Subcutaneous abdominal adipose tissue (tissue), 5 donors: ENCODE data around the gene RIMKLB.
"Not testable (repeated sequence)": the region's sequence is repeated elsewhere in the genome, so short reads cannot be mapped to it uniquely, and the experiment has no call there.

ENCODE experiments used
- H3K27ac ChIP-seq: one replicate; pipeline ENCODE4 v1.7.0; 2013; ENCODE audit warnings: low read depth, mild to moderate bottlenecking, inconsistent platforms, low read length, moderate library complexity
- H3K27me3 ChIP-seq, 5 donors: one replicate each; pipeline ENCODE4 v1.7.0; 2013; ENCODE audit warnings: low read length in 5 of 5, inconsistent platforms in 1 of 5; ENCODE audit not compliant: control insufficient read depth in 5 of 5, insufficient read depth in 4 of 5
- H3K36me3 ChIP-seq, 5 donors: one replicate each; pipeline ENCODE4 v1.7.0; 2013; ENCODE audit warnings: low read length in 5 of 5; ENCODE audit not compliant: control insufficient read depth in 5 of 5, insufficient read depth in 5 of 5
- H3K4me1 ChIP-seq, 5 donors: one replicate each; pipeline ENCODE4 v1.7.0; 2013; ENCODE audit warnings: low read length in 5 of 5, mild to moderate bottlenecking in 3 of 5, moderate library complexity in 1 of 5; ENCODE audit not compliant: control insufficient read depth in 5 of 5, insufficient read depth in 5 of 5
- H3K4me3 ChIP-seq, 5 donors: one replicate each; pipeline ENCODE4 v1.7.0; 2013; ENCODE audit warnings: low read length in 5 of 5, low read depth in 1 of 5
- H3K9ac ChIP-seq, 5 donors: one replicate each; pipeline ENCODE4 v1.7.0; 2013; ENCODE audit warnings: low read length in 5 of 5, mild to moderate bottlenecking in 4 of 5, moderate library complexity in 3 of 5
- H3K9me3 ChIP-seq, 5 donors: one replicate each; pipeline ENCODE4 v1.7.0; 2013; ENCODE audit warnings: low read length in 5 of 5; ENCODE audit not compliant: control insufficient read depth in 5 of 5
- donor health status: healthy.
- donor health status: healthy.
- donor health status: healthy.
- donor health status: healthy.
- donor health status: healthy.

RIMKLB gene

DNA sequence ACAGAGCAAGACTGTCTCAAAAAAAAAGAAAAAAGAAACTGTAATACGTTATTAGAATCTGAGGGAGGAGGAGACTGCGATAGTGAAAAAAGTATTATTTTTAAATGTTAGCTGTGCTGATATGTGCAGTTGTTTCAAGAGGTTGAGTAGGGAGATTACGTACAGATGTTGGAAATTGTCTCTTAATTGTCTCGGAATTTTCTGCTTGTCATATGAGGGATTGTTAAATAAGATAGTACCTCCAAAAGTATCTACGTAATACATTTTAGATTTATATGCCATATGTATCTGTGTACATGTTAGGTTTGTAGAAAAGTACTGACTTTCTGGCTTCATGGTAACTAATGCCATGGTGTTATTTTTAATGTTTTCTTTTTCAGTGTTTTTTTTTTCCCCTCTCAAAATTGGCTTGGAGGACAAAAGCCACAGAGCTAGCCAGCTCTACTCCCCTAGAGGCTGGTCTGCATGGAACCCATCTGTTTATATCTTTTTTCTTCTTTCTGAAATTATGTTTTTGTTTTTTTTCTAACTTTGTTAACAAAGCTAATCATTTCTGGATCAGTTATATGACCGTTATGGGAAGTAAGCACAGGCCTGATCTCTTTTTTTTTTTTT, 3.4 kb downstream of the RIMKLB start:
- Histone ChIP-seq H3K9me3 (no peaks in the 10 kb centered on the region), H3K36me3 (no peaks in the 10 kb centered on the region), H3K4me3 (peak overlapping the region in 2 of 5 donors; percentile 22 to 33), H3K27ac (peak overlapping the region; percentile 91), H3K9ac (peak overlapping the region in 2 of 5 donors; percentile 46 to 59), H3K4me1 (peaks cover 0 to 53% (median 48%) of the 10 kb centered on the region in 5 donors), H3K27me3 (no peaks in the 10 kb centered on the region)

DNA sequence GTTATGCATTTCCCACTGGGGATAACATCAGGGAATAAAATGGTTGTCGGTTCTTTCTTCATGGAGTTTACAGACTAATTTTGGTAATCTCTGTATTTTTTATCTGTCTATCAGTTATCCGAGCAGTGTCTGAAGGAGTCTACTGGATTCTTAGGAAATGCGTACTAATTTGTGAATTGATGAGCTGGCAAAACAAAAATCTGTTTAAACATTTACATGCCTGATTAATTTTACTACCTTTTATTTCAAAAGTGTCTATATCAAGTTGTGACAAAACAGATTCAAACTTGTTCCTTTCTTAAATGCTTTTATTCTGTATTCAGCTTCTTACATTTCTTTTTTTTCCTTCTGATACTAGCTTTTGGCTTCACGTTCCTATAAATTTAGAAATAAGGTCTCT, 4.4 kb downstream of the RIMKLB start:
- Histone ChIP-seq H3K27ac (peak overlapping the region; percentile 91), H3K4me1 (peaks cover 0 to 48% (median 43%) of the 10 kb centered on the region in 5 donors)

DNA sequence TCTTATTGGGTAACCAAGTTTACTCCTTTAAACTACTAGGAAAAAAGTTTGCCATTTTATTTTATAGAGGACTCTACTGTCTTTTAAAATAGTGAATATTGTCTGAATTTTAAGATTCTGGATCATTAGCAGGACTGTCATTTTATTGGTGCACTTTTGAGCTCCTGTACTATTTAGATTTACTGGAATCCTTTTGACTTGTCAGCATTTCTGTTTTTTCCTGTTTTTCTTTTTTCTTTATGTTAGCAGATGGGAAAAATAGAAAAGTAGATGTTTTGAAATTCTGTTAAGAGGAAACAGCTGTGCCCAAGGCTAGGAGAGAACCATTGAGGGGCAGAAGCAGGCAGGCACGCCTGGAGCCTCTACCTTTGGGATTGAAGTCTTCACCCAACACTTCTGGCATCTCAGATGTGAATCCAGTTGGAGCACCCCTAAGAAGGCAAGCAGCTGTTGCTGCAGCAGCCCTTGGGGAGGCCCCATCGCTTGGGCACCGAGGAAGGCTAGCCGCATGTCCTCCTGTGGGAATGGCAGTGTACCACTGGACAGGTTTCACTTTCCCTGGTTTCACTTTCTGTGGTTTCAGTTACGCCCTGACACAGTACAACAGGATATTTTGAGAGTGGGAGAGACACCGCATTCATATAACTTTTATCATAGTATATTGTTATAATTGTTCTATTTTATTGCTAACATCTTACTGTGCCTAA, 11.5 kb downstream of the RIMKLB start:
- no peaks in the 10 kb centered on the region for H3K27me3 ChIP-seq
- H3K27ac ChIP-seq = peak overlapping the region; percentile 61
- peaks cover 0 to 4% (median 0%) of the 10 kb centered on the region in 5 donors for H3K36me3 ChIP-seq
- H3K4me3 ChIP-seq = peak overlapping the region; percentile 42 to 76 (median 64)
- no peaks in the 10 kb centered on the region for H3K9me3 ChIP-seq
- peak overlapping the region in 4 of 5 donors; percentile 33 to 75 (median 50) for H3K9ac ChIP-seq
- peaks cover 2 to 36% (median 19%) of the 10 kb centered on the region in 5 donors for H3K4me1 ChIP-seq

More for the DNA sequence above, 4.4 kb downstream of the RIMKLB start:
- H3K36me3 ChIP-seq = peaks cover 0 to under 1% (median 0%) of the 10 kb centered on the region in 5 donors
- no peaks in the 10 kb centered on the region for H3K27me3 ChIP-seq
- H3K4me3 ChIP-seq = no peak overlapping the region
- no peak overlapping the region for H3K9ac ChIP-seq
- no peaks in the 10 kb centered on the region for H3K9me3 ChIP-seq

DNA sequence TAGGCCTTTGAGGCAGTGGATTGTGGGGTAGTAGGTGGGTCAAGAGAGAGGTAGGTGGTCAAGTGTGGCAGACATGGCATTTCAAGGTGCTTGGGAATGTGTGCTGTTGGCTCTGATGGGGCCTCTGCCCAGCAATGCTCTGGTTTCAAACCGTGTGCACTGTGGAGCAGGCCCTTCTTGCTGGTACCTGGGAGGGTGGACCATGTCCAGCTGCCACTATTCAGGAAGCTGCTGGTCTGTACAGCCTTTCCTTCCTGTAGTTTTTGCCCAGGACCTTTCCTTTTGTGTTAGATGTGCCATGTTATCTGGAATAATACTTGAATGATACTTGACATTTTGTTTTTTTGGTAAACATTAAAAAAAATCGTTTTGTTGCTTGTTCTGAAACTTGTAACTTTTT, 14.8 kb downstream of the RIMKLB start:
- Histone ChIP-seq H3K9me3 (no peaks in the 10 kb centered on the region), H3K4me1 (peaks cover 2 to 46% (median 19%) of the 10 kb centered on the region in 5 donors), H3K27ac (no peak overlapping the region), H3K27me3 (no peaks in the 10 kb centered on the region), H3K9ac (no peak overlapping the region), H3K4me3 (peak overlapping the region in 1 of 5 donors; percentile 2), H3K36me3 (peaks cover 2 to 9% (median 4%) of the 10 kb centered on the region in 5 donors)

DNA sequence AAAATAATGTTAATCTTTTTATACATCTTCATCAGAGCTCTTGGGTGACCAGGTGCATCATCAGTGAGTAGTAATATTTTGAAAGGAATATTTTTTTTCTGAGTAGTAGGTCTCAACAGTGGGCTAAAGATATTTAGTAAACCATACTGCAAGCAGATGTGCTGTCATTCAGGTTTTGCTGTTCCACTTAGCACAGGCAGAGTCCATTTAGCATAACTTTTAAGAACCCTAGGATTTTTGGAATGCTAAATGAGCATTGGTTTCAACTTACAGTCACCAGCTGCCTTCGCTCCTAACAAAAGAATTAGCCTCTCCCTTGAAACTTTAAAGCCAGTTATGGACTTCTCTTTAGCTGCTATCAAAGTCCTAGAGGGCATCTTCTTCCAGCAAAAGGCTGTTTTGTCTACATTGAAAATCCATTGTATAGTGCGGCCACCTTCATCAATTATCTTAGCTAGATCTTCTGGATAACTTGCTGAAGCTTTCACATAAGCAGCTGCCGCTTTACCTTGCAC, 24.6 kb downstream of the RIMKLB start:
- peaks cover 16 to 23% (median 17%) of the 10 kb centered on the region in 5 donors for H3K36me3 ChIP-seq
- no peaks in the 10 kb centered on the region for H3K27me3 ChIP-seq

DNA sequence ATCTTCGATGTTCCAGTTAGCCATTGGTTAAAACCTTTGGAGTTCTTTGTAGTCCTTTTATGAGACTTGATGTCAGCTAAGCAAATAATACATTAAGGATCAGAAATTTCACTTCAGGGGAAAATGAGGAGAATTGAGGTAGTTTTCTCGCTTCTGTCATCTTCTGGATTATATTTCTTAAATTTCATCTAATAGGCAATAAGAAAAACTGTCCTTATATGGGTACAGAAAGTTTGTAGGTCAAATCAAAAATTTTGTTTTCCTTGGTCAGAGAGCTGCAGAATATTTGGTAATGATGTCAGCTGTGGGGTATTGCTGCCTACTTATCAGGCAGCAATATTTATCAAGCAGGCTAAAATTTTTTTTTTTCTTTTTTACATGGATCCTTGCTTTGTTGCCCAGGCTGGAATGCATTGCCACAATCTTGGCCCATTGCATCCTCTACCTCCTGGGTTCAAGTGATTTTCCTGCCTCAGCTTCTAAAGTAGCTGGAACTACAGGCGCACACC, 37.1 kb downstream of the RIMKLB start:
- no peak overlapping the region for H3K27ac ChIP-seq
- no peak overlapping the region for H3K4me3 ChIP-seq
- H3K36me3 ChIP-seq = peaks cover 0 to 3% (median 0%) of the 10 kb centered on the region in 5 donors
- H3K27me3 ChIP-seq = no peaks in the 10 kb centered on the region
- H3K4me1 ChIP-seq = peaks cover 0 to 13% (median 0%) of the 10 kb centered on the region in 5 donors
- H3K9me3 ChIP-seq = no peaks in the 10 kb centered on the region
- no peak overlapping the region for H3K9ac ChIP-seq

More for the DNA sequence above, 24.6 kb downstream of the RIMKLB start:
- H3K4me3 ChIP-seq = no peak overlapping the region
- peaks cover 0 to 6% (median 0%) of the 10 kb centered on the region in 5 donors for H3K9me3 ChIP-seq
- peaks cover 0 to 15% (median 8%) of the 10 kb centered on the region in 5 donors for H3K4me1 ChIP-seq
- no peak overlapping the region for H3K27ac ChIP-seq
- H3K9ac ChIP-seq = no peak overlapping the region

DNA sequence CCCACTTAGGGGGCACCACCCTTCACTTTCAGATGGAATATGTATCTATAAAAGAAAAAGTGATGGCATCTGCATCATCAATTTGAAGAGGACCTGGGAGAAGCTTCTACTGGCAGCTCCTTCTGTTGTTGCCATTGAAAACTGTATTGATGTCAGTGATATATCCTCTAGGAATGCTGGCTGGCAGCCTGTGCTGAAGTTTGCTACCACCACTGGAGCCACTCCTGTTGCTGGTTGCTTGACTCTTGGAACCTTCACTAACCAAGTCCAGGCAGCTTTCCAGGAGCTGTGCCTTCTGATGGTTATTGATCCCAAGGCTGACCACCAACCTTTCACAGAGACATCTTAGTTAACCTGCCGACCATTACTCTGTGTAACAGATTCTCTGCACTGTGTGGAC, 44.7 kb downstream of the RIMKLB start:
- H3K4me1 ChIP-seq = peaks cover 0 to 4% (median 0%) of the 10 kb centered on the region in 5 donors
- no peaks in the 10 kb centered on the region for H3K9me3 ChIP-seq
- H3K36me3 ChIP-seq = peaks cover 2 to 12% (median 4%) of the 10 kb centered on the region in 5 donors
- no peak overlapping the region for H3K27ac ChIP-seq
- no peaks in the 10 kb centered on the region for H3K27me3 ChIP-seq
- no peak overlapping the region for H3K9ac ChIP-seq
- no peak overlapping the region for H3K4me3 ChIP-seq

DNA sequence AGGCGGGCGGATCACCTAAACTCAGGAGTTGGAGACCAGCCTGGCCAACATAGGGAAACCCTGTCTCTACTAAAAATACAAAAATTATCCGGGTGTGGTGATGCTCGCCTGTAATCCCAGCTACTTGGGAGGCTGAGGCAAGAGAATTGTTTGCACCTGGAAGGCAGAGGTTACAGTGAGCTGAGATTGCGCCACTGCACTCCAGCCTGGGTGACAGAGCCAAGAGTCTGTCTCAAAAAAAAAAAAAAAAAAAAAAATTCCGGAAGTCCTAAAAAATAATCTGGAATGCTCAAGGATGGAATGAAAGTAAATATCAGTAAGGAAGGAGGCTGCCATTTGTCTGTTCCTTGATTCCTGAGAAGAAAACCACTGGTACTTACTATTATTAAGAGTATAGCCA, 45.3 kb downstream of the RIMKLB start:
- H3K27ac ChIP-seq = not testable (repeated sequence)

DNA sequence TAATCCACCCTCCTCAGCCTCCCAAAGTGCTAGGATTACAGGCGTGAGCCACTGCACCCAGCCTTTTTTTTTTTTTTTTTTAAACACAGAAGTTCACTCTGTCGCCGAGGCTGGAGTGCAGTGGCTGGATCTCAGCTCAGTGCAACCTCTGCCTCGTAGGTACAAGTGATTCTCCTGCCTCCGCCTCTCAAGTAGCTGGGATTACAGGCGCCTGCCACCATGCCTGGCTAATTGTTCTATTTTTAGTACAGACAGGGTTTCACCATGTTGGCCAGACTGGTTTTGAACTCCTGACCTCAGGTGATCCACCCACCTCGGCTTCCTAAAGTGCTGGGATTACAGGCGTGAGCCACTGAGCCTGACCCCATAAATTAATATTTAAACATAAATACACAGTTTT, 47.8 kb downstream of the RIMKLB start:
- H3K27me3 ChIP-seq, H3K9ac ChIP-seq, H3K4me3 ChIP-seq, H3K27ac ChIP-seq, H3K9me3 ChIP-seq, H3K4me1 ChIP-seq: not testable (repeated sequence)
- peaks cover 3 to 13% (median 7%) of the 10 kb centered on the region in 5 donors for H3K36me3 ChIP-seq

More for the DNA sequence above, 45.3 kb downstream of the RIMKLB start:
- H3K36me3 ChIP-seq = peaks cover 2 to 12% (median 4%) of the 10 kb centered on the region in 5 donors
- H3K4me1 ChIP-seq, H3K9ac ChIP-seq, H3K9me3 ChIP-seq, H3K27me3 ChIP-seq, H3K4me3 ChIP-seq: not testable (repeated sequence)

DNA sequence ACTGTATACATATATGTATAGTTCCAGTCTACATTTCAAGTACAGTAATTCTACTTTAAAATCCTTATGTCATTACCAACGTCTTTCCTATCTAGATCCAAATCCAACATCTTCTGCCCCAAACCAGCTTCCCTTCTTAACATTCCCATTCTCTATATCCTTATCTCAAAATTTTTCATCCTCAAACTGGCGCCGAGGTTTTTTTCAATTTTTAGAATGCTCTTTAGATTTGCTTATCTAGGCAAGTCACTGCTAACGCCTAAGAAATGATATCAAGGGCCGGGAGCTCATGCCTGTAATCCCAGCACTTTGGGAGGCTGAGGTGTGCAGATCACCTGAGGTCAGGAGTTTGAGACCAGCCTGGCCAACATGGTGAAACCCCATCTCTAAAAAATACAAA, 48.3 kb downstream of the RIMKLB start:
- Histone ChIP-seq H3K4me3 (no peak overlapping the region), H3K9me3 (no peaks in the 10 kb centered on the region), H3K9ac (no peak overlapping the region), H3K27me3 (no peaks in the 10 kb centered on the region), H3K4me1 (peaks cover 0 to 4% (median 0%) of the 10 kb centered on the region in 5 donors), H3K36me3 (peaks cover 3 to 13% (median 7%) of the 10 kb centered on the region in 5 donors), H3K27ac (no peak overlapping the region)
